Measurements from ENCODE around the gene BRD8.

DNA sequence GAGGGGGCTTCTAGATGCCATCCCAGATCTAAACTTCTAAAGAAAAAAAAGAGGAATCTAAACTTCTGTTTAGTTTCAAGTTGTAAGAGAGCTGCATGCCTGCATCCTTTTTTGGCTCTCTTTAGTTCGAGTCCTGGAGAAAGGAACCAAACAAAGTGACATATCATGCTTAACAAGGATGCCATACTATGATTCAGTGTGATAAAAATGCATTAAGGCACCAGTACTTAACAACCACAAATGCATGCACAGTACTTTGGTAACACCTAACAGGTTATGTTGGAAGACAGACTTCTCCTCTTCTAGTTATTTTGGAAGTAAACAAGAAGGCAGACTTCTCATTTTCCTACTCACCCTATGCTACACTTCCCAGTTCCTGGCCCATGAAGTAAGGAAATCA is 66.5 kb downstream of the BRD8 start:
- TF ChIP-seq, protein P1, sequence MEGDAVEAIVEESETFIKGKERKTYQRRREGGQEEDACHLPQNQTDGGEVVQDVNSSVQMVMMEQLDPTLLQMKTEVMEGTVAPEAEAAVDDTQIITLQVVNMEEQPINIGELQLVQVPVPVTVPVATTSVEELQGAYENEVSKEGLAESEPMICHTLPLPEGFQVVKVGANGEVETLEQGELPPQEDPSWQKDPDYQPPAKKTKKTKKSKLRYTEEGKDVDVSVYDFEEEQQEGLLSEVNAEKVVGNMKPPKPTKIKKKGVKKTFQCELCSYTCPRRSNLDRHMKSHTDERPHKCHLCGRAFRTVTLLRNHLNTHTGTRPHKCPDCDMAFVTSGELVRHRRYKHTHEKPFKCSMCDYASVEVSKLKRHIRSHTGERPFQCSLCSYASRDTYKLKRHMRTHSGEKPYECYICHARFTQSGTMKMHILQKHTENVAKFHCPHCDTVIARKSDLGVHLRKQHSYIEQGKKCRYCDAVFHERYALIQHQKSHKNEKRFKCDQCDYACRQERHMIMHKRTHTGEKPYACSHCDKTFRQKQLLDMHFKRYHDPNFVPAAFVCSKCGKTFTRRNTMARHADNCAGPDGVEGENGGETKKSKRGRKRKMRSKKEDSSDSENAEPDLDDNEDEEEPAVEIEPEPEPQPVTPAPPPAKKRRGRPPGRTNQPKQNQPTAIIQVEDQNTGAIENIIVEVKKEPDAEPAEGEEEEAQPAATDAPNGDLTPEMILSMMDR (IDR thresholded peaks at IDR 0.05), result no peak
- TF ChIP-seq EZH2 (IDR thresholded peaks at IDR 0.05; ENCODE audit: borderline replicate concordance, insufficient read depth, low read depth, low read length, poor library complexity, severe bottlenecking), result no peak

Measured in B cell (primary cell).